Left renal pelvis (tissue), 4 donors: Measurements from ENCODE around the gene SUPT3H. TPM values are rescaled to one million over a fixed set of nuclear protein-coding genes. Genes with fewer than 3 reads are reported as not detected.

Experiments used
- DNase-seq, 4 donors: peaks; one replicate each; pipeline ENCODE4 v3.0.0-alpha.2; 2013; ENCODE audit warnings: low read depth in 4 of 4, low spot score in 3 of 4
- polyA plus RNA-seq, 4 donors: library from polyadenylated mRNA; unstranded; fragments of 120-200 nt; gene quantifications; one replicate each; pipeline ENCODE4 v1.2.1, GENCODE V29; 2013; ENCODE audit not compliant: insufficient read length in 4 of 4

SUPT3H gene
- polyA plus RNA-seq, 4 donors = 18.9 to 22.5 (median 20.4) TPM

- no peak for DNase-seq
These were observed 245.0 kb downstream of the SUPT3H start for GRCh38 chr6:45132658-45133294.

- DNase-seq = peak in 2 of 4 donors; percentile 2
These were observed 245.7 kb downstream of the SUPT3H start for GRCh38 chr6:45132059-45132458.

GRCh38 chr6:45129051-45129450, 248.7 kb downstream of the SUPT3H start:
- DNase-seq = no peak

- no peak for DNase-seq
These were observed 250.5 kb downstream of the SUPT3H start for GRCh38 chr6:45127185-45127584.

GRCh38 chr6:45126033-45126432, 251.7 kb downstream of the SUPT3H start:
- DNase-seq = no peak

GRCh38 chr6:45123023-45123422, 254.7 kb downstream of the SUPT3H start:
- DNase-seq = no peak

- no peak for DNase-seq
These were observed 259.0 kb downstream of the SUPT3H start for GRCh38 chr6:45118754-45119153.

GRCh38 chr6:45116714-45117410, 260.9 kb downstream of the SUPT3H start:
- DNase-seq = no peak

- no peak for DNase-seq
These were observed 262.0 kb downstream of the SUPT3H start for GRCh38 chr6:45115696-45116095.

- DNase-seq = no peak
These were observed 265.0 kb downstream of the SUPT3H start for GRCh38 chr6:45112711-45113110.

- no peak for DNase-seq
These were observed 268.2 kb downstream of the SUPT3H start for GRCh38 chr6:45109551-45109950.

- no peak for DNase-seq
These were observed 272.4 kb downstream of the SUPT3H start for GRCh38 chr6:45105170-45105820.

GRCh38 chr6:45104429-45104828, 273.3 kb downstream of the SUPT3H start:
- DNase-seq = no peak

- no peak for DNase-seq
These were observed 279.5 kb downstream of the SUPT3H start for GRCh38 chr6:45098256-45098655.

GRCh38 chr6:45094831-45095230, 282.9 kb downstream of the SUPT3H start:
- DNase-seq = no peak

- no peak for DNase-seq
These were observed 285.6 kb downstream of the SUPT3H start for GRCh38 chr6:45092135-45092534.

GRCh38 chr6:45086360-45087084, 291.2 kb downstream of the SUPT3H start:
- no peak for DNase-seq

GRCh38 chr6:45084257-45084656, 293.5 kb downstream of the SUPT3H start:
- no peak for DNase-seq

GRCh38 chr6:45082091-45082490, 295.6 kb downstream of the SUPT3H start:
- no peak for DNase-seq

GRCh38 chr6:45081634-45082033, 296.1 kb downstream of the SUPT3H start:
- no peak for DNase-seq

- DNase-seq = no peak
These were observed 299.3 kb downstream of the SUPT3H start for GRCh38 chr6:45078432-45078831.
